IMR-90 (cell line): Measurements from ENCODE around the gene HUS1B. TPM values are rescaled to one million over a fixed set of nuclear protein-coding genes. Genes with fewer than 3 reads are reported as not detected.

Experiments used
- ATAC-seq: fragments of 200-7000 bp; cut with Tn5 transposase; 2 replicates; pipeline ENCODE4 v1.9.1; 2020; ENCODE audit warnings: low read depth, mild to moderate bottlenecking, moderate library complexity
- BruUV-seq: library from RNA; stranded (reverse); fragments of 400-500 nt; replicated peaks from 2 replicates; lab custom pipeline; 2021; lab: Mats Ljungman, UMichigan
- CTCF ChIA-PET: fragments of 300-600 bp; formaldehyde crosslinking; extraction: SDS; loops from one replicate; lab custom pipeline; 2021; ENCODE audit warnings: antibody characterized with exemption; lab: Yijun Ruan, JAX
- POLR2A ChIA-PET: fragments of 300-600 bp; sonication (Branson Sonifier 250); formaldehyde crosslinking; loops from one replicate; lab custom pipeline; 2022; ENCODE audit warnings: antibody characterized with exemption; ENCODE audit not compliant: unreplicated experiment; lab: Charles Lee
- DNase-seq: peaks from one replicate; pipeline ENCODE4 v3.0.0; 2013
- H2AFZ ChIP-seq: replicated peaks from 2 replicates; pipeline ENCODE3; 2013; ENCODE audit warnings: low read length, mild to moderate bottlenecking; ENCODE audit not compliant: poor library complexity
- H2AK5ac ChIP-seq: 2 replicates; pipeline ENCODE4 v1.6.1; 2013; ENCODE audit warnings: low read depth, low read length, inconsistent platforms
- H2AK9ac ChIP-seq: replicated peaks from 2 replicates; pipeline ENCODE3; 2013; ENCODE audit warnings: mild to moderate bottlenecking, low read depth, low read length, moderate library complexity; ENCODE audit not compliant: poor library complexity
- H2BK120ac ChIP-seq: 2 replicates; pipeline ENCODE4 v1.6.1; 2013; ENCODE audit warnings: low read depth, low read length, inconsistent platforms
- H2BK15ac ChIP-seq: 3 replicates; pipeline ENCODE4 v1.6.1; 2013; ENCODE audit warnings: low read depth, low read length, inconsistent platforms
- H2BK20ac ChIP-seq: 2 replicates; pipeline ENCODE4 v1.6.1; 2013; ENCODE audit warnings: low read depth, mild to moderate bottlenecking, inconsistent platforms, low read length, moderate library complexity
- H2BK5ac ChIP-seq: 2 replicates; pipeline ENCODE4 v1.6.1; 2013; ENCODE audit warnings: mild to moderate bottlenecking, low read depth, low read length, inconsistent platforms; ENCODE audit not compliant: poor library complexity, severe bottlenecking
- H3K14ac ChIP-seq: replicated peaks from 2 replicates; pipeline ENCODE4 v1.6.1; 2013; ENCODE audit warnings: low read depth, low read length, inconsistent platforms
- H3K18ac ChIP-seq: 2 replicates; pipeline ENCODE4 v1.6.1; 2013; ENCODE audit warnings: low read depth, low read length, control low read depth
- H3K23ac ChIP-seq: 2 replicates; pipeline ENCODE4 v1.6.1; 2013; ENCODE audit warnings: low read depth, low read length, inconsistent platforms
- H3K27ac ChIP-seq: 2 replicates; pipeline ENCODE4 v1.5.1; 2013; ENCODE audit warnings: mild to moderate bottlenecking, control low read depth, low read length; ENCODE audit not compliant: insufficient read depth
- H3K27me3 ChIP-seq: 2 replicates; pipeline ENCODE4 v1.6.1; 2013; ENCODE audit warnings: low read length; ENCODE audit not compliant: control insufficient read depth, insufficient read depth
- H3K36me3 ChIP-seq: 2 replicates; pipeline ENCODE4 v1.6.1; 2013; ENCODE audit warnings: low read length, mixed read lengths; ENCODE audit not compliant: control insufficient read depth, insufficient read depth
- H3K4ac ChIP-seq: 2 replicates; pipeline ENCODE4 v1.6.1; 2013; ENCODE audit warnings: low read depth, low read length, inconsistent platforms
- H3K4me1 ChIP-seq: 2 replicates; pipeline ENCODE4 v1.6.1; 2013; ENCODE audit warnings: low read length, mixed read lengths; ENCODE audit not compliant: control insufficient read depth, insufficient read depth
- H3K4me2 ChIP-seq: 2 replicates; pipeline ENCODE4 v1.6.1; 2013; ENCODE audit warnings: low read depth, mild to moderate bottlenecking, control low read depth, low read length, moderate library complexity
- H3K4me3 ChIP-seq: 2 replicates; pipeline ENCODE4 v1.5.1; 2013; ENCODE audit warnings: low read depth, mild to moderate bottlenecking, control low read depth, low read length, moderate library complexity; ENCODE audit not compliant: insufficient read depth
- H3K56ac ChIP-seq: 2 replicates; pipeline ENCODE4 v1.6.1; 2013; ENCODE audit warnings: low read length, inconsistent platforms; ENCODE audit not compliant: insufficient read depth; ENCODE audit errors: extremely low read depth
- H3K79me1 ChIP-seq, 2 experiments: 2 replicates each; pipeline ENCODE4 v1.6.1; 2013; ENCODE audit warnings: low read length in 2 of 2, inconsistent platforms in 1 of 2, low read depth in 1 of 2
- H3K9ac ChIP-seq: 2 replicates; pipeline ENCODE4 v1.6.1; 2013; ENCODE audit warnings: low read depth, low read length, control low read depth
- H3K9me1 ChIP-seq: 2 replicates; pipeline ENCODE4 v1.6.1; 2013; ENCODE audit warnings: low read length, inconsistent platforms; ENCODE audit not compliant: insufficient read depth
- H3K9me3 ChIP-seq: 2 replicates; pipeline ENCODE4 v1.6.1; 2013; ENCODE audit warnings: low read length; ENCODE audit not compliant: control insufficient read depth, insufficient read depth
- H4K20me1 ChIP-seq: 2 replicates; pipeline ENCODE4 v1.6.1; 2013; ENCODE audit warnings: low read length, inconsistent platforms; ENCODE audit not compliant: insufficient read depth
- H4K5ac ChIP-seq: 2 replicates; pipeline ENCODE4 v1.6.1; 2013; ENCODE audit warnings: mild to moderate bottlenecking, low read depth, low read length, control low read depth
- H4K8ac ChIP-seq, 2 experiments: 2 replicates each; pipeline ENCODE4 v1.6.1; 2013; ENCODE audit warnings: low read depth in 2 of 2, low read length in 2 of 2, control low read depth in 1 of 2, inconsistent platforms in 1 of 2
- H4K91ac ChIP-seq: 2 replicates; pipeline ENCODE4 v1.6.1; 2013; ENCODE audit warnings: low read depth, low read length, inconsistent platforms; ENCODE audit not compliant: insufficient read depth
- BHLHE40 ChIP-seq: fragments of 150-350 bp; IDR thresholded peaks from 2 replicates; pipeline ENCODE4 v1.6.1; 2016; ENCODE audit warnings: mild to moderate bottlenecking, low read depth, low read length
- CEBPB ChIP-seq: IDR thresholded peaks from 2 replicates; pipeline ENCODE4 v1.6.1; 2012; ENCODE audit warnings: low read depth, low read length, improper control_type of control experiment
- CHD1 ChIP-seq: IDR thresholded peaks from 2 replicates; pipeline ENCODE4 v1.6.1; 2012; ENCODE audit warnings: low read depth, low read length, improper control_type of control experiment
- FOS ChIP-seq: fragments of 150-350 bp; IDR thresholded peaks from 2 replicates; pipeline ENCODE4 v1.6.1; 2016; ENCODE audit warnings: low read depth, low read length
- MAFK ChIP-seq: IDR thresholded peaks from 2 replicates; pipeline ENCODE4 v1.6.1; 2012; ENCODE audit warnings: low read depth, low read length, improper control_type of control experiment
- MAZ ChIP-seq: IDR thresholded peaks from 2 replicates; pipeline ENCODE4 v1.6.1; 2012; ENCODE audit warnings: low read depth, mild to moderate bottlenecking, low read length, improper control_type of control experiment, moderate library complexity, borderline replicate concordance
- MXI1 ChIP-seq: IDR thresholded peaks from 2 replicates; pipeline ENCODE4 v1.6.1; 2012; ENCODE audit warnings: low read depth, mild to moderate bottlenecking, low read length, moderate library complexity, borderline replicate concordance
- NFE2L2 ChIP-seq: fragments of 150-350 bp; IDR thresholded peaks from 2 replicates; pipeline ENCODE4 v1.6.1; 2016; ENCODE audit warnings: low read depth, mild to moderate bottlenecking, low read length
- POLR2A ChIP-seq: IDR thresholded peaks from 2 replicates; pipeline ENCODE4 v1.6.1; 2012; ENCODE audit warnings: mild to moderate bottlenecking, low read depth, low read length
- RAD21 ChIP-seq: IDR thresholded peaks from 2 replicates; pipeline ENCODE4 v1.6.1; 2012; ENCODE audit warnings: low read length, improper control_type of control experiment
- RCOR1 ChIP-seq: IDR thresholded peaks from 2 replicates; pipeline ENCODE4 v1.6.1; 2012; ENCODE audit warnings: mild to moderate bottlenecking, low read length, improper control_type of control experiment; ENCODE audit not compliant: insufficient replicate concordance
- RFX5 ChIP-seq: IDR thresholded peaks from 2 replicates; pipeline ENCODE4 v1.8.0; 2012; ENCODE audit warnings: low read depth, mild to moderate bottlenecking, low read length, moderate library complexity
- SMC3 ChIP-seq: fragments of 150-350 bp; IDR thresholded peaks from 2 replicates; pipeline ENCODE4 v1.6.1; 2016; ENCODE audit warnings: low read depth, mild to moderate bottlenecking, antibody characterized with exemption, low read length, moderate library complexity
- WGBS, 2 experiments: methylation state at CpG; one replicate each; pipeline versions ENCODE4 v1.1.5 to v1.1.7; 2013; ENCODE audit warnings: missing lambda C conversion rate in 2 of 2; ENCODE audit not compliant: insufficient read length in 1 of 2; ENCODE audit errors: extremely low coverage in 2 of 2; 5-methylcytosine and 5-hydroxymethylcytosine counted together
- dilution Hi-C: fragments of 300-500 bp; cut with HindIII; formaldehyde crosslinking; loops from one replicate; pipeline ENCODE4 v1.14.3; 2018; ENCODE audit warnings: low sequenced_read_pairs; ENCODE audit not compliant: unreplicated experiment
- in situ Hi-C: fragments of 300-500 bp; cut with MboI; formaldehyde crosslinking; loops from 3 replicates; pipeline ENCODE4 v1.14.3; 2019; ENCODE audit warnings: low sequenced_read_pairs, inconsistent platforms, mixed read lengths
- intact Hi-C: fragments of 100-400 bp; cut with micrococcal nuclease; formaldehyde crosslinking; loops from 2 replicates; pipeline ENCODE4 v1.10.0; 2022
- polyA plus RNA-seq, 3 experiments: library from polyadenylated mRNA; depleted of rRNA; stranded (reverse); fragments of >200 nt; gene quantifications; 2 replicates each; pipeline ENCODE4 v1.2.3, GENCODE V29; 2012; ENCODE audit warnings: low replicate concordance in 1 of 3
- total RNA-seq: library from RNA; depleted of rRNA; stranded (reverse); fragments of >200 nt; gene quantifications from 2 replicates; pipeline ENCODE4 v1.2.3, GENCODE V29; 2012
- TF ChIP-seq, protein P1 (sequence below): fragments of 150-350 bp; IDR thresholded peaks from 2 replicates; pipeline ENCODE4 v1.6.1; 2017; ENCODE audit warnings: mild to moderate bottlenecking, antibody characterized with exemption, low read length, low read depth
- TF ChIP-seq, protein P2 (sequence below): fragments of 150-350 bp; IDR thresholded peaks from 2 replicates; pipeline ENCODE4 v1.6.1; 2016; ENCODE audit warnings: low read depth, mild to moderate bottlenecking, low read length, moderate library complexity, borderline replicate concordance
- TF ChIP-seq, protein P3 (sequence below): conservative IDR thresholded peaks from 2 replicates; pipeline ENCODE4 v1.5.1; 2012; ENCODE audit warnings: mild to moderate bottlenecking, low read depth, low read length, improper control_type of control experiment

HUS1B gene
- total and polyA plus RNA-seq, 2 of the 4 experiments (the other 2 are of a cell fraction) = 0.36 to 0.39 TPM

DNA sequence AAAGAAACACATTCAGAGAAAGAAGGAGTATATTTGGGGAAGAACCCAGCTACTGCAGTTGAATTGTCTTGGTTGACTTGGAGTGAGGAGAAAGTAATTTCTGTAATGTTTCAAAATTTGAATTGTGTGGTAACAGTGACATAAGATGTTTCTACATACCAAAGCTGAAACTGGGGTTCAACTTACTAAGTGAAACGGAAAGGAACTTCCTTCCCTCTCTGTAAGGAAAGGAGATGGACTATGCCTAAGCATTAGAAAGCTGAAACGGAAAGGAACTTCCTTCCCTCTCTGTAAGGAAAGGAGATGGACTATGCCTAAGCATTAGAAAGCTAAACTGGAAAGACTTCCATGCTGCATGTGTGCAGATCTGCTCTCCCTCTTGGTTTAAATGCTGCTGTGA, 46.0 kb downstream of the HUS1B start:
- no peak overlapping the region for H4K91ac ChIP-seq
- no peak overlapping the region for H2AFZ ChIP-seq
- H3K9me1 ChIP-seq = peaks cover 3% of the 10 kb centered on the region; the same call in 1 of the 2 replicates
- no peak overlapping the region for H4K5ac ChIP-seq
- DNase-seq (no peak), ATAC-seq (no peak)
- no peaks in the 10 kb centered on the region for H3K4me1 ChIP-seq
- H3K36me3 ChIP-seq = peaks cover 11% of the 10 kb centered on the region; the same call in 1 of the 2 replicates
- no CpG with 5 or more reads among the region's 2 CpGs for WGBS, 2 experiments
- H2AK5ac ChIP-seq = no peak overlapping the region
- H4K8ac ChIP-seq = no peak overlapping the region
- intact Hi-C loops = no loop called here
- no peaks in the 10 kb centered on the region for H4K20me1 ChIP-seq
- ChIA-PET CTCF (no interaction called here), POLR2A (no interaction called here)
- no peak overlapping the region for H2BK20ac ChIP-seq
- H3K4me3 ChIP-seq = no peak overlapping the region
- no peak overlapping the region for H3K18ac ChIP-seq
- dilution Hi-C loops = no loop called here
- TF ChIP-seq POLR2A = no peak
- TF ChIP-seq, protein P1, sequence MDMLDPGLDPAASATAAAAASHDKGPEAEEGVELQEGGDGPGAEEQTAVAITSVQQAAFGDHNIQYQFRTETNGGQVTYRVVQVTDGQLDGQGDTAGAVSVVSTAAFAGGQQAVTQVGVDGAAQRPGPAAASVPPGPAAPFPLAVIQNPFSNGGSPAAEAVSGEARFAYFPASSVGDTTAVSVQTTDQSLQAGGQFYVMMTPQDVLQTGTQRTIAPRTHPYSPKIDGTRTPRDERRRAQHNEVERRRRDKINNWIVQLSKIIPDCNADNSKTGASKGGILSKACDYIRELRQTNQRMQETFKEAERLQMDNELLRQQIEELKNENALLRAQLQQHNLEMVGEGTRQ = no peak
- TF ChIP-seq, protein P2, sequence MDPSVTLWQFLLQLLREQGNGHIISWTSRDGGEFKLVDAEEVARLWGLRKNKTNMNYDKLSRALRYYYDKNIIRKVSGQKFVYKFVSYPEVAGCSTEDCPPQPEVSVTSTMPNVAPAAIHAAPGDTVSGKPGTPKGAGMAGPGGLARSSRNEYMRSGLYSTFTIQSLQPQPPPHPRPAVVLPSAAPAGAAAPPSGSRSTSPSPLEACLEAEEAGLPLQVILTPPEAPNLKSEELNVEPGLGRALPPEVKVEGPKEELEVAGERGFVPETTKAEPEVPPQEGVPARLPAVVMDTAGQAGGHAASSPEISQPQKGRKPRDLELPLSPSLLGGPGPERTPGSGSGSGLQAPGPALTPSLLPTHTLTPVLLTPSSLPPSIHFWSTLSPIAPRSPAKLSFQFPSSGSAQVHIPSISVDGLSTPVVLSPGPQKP = no peak
- TF ChIP-seq, protein P3, sequence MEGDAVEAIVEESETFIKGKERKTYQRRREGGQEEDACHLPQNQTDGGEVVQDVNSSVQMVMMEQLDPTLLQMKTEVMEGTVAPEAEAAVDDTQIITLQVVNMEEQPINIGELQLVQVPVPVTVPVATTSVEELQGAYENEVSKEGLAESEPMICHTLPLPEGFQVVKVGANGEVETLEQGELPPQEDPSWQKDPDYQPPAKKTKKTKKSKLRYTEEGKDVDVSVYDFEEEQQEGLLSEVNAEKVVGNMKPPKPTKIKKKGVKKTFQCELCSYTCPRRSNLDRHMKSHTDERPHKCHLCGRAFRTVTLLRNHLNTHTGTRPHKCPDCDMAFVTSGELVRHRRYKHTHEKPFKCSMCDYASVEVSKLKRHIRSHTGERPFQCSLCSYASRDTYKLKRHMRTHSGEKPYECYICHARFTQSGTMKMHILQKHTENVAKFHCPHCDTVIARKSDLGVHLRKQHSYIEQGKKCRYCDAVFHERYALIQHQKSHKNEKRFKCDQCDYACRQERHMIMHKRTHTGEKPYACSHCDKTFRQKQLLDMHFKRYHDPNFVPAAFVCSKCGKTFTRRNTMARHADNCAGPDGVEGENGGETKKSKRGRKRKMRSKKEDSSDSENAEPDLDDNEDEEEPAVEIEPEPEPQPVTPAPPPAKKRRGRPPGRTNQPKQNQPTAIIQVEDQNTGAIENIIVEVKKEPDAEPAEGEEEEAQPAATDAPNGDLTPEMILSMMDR = no peak
- TF ChIP-seq RFX5 = no peak
- TF ChIP-seq SMC3 = no peak
- no peak for TF ChIP-seq CHD1
- TF ChIP-seq NFE2L2 = no peak
- no peak for TF ChIP-seq FOS
- TF ChIP-seq MAFK = no peak
- no peak for TF ChIP-seq MAZ
- TF ChIP-seq CEBPB = no peak
- no peak for TF ChIP-seq RCOR1
- TF ChIP-seq RAD21 = no peak
- TF ChIP-seq BHLHE40 = no peak
- TF ChIP-seq MXI1 = no peak
- no peak overlapping the region for H2AK9ac ChIP-seq
- H3K4ac ChIP-seq = no peak overlapping the region
- no peak overlapping the region for H2BK5ac ChIP-seq
- in situ Hi-C loops = no loop called here
- no peak overlapping the region for H3K23ac ChIP-seq
- H2BK120ac ChIP-seq = no peak overlapping the region
- peaks cover 0 to 11% of the 10 kb centered on the region in 2 experiments; a peak in 1 of 4 replicates for H3K79me1 ChIP-seq
- no peak overlapping the region for H3K56ac ChIP-seq
- H3K27ac ChIP-seq = no peak overlapping the region
- H2BK15ac ChIP-seq = no peak overlapping the region
- H3K9ac ChIP-seq = no peak overlapping the region
- H3K4me2 ChIP-seq = no peak overlapping the region
- BruUV-seq = no TSS peak
- H3K9me3 ChIP-seq = no peaks in the 10 kb centered on the region
- no peak overlapping the region for H3K14ac ChIP-seq
- no peaks in the 10 kb centered on the region for H3K27me3 ChIP-seq
